HG02678 (cell line): Measurements from ENCODE around the gene AGBL4.

Source experiments
- ATAC-seq: cut with Tn5 transposase; IDR thresholded peaks from one replicate; pipeline ENCODE4 v1.9.1; 2021; ENCODE audit warnings: mild to moderate bottlenecking, moderate library complexity; ENCODE audit not compliant: unreplicated experiment

Gene AGBL4

DNA sequence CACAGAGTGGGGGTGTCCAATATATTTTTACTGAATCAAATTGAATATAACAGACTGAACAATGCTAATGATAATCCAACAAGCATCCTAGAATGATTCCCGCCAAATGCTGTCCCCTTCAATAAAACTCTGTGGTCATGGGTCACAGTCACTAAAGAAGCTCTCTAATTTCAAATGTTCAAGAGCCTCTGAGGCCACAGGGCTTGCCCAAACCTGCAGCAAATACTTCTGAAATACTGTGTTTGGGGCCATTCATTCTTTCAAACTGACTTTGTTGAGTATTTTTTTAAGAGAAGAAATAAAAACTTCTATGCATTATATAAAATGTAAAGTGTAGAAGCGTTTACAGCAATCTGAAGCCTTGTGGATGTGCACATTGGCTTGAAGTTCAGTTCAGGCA, 1239.5 kb downstream of the AGBL4 start:
- ATAC-seq = no peak

DNA sequence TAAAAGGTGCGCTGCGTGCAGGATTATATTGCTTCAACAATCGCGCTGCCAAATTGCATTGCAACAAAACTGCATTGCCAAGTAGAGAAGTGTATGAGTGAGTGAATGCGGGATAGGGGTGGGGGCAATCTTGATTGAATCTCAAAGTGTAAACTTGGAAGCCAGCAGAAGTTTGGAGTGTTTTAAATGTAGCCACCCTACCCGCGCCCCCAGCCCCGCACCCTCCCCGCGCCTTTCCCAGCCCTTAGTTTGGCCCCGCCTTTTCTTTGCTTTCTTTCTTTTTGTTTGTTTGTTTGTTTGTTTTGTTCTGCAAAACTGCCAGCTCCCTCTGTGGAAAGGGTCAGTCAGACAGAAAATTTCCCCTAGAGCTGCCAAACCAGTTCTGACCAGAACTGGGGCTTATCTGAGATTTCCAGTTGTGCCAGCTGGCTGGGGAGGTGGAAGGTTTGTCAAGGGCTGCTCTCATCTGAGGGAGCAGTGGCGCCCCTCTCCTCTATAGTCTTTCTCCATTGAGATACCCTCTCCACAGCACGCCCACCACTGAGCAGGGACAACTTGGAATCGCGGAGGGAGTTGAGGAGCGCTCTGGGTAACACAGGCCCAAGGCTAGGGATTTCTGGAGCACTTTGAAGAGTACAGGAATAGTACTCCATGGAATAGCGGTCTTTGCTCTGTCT, 1246.4 kb downstream of the AGBL4 start:
- ATAC-seq = no peak

DNA sequence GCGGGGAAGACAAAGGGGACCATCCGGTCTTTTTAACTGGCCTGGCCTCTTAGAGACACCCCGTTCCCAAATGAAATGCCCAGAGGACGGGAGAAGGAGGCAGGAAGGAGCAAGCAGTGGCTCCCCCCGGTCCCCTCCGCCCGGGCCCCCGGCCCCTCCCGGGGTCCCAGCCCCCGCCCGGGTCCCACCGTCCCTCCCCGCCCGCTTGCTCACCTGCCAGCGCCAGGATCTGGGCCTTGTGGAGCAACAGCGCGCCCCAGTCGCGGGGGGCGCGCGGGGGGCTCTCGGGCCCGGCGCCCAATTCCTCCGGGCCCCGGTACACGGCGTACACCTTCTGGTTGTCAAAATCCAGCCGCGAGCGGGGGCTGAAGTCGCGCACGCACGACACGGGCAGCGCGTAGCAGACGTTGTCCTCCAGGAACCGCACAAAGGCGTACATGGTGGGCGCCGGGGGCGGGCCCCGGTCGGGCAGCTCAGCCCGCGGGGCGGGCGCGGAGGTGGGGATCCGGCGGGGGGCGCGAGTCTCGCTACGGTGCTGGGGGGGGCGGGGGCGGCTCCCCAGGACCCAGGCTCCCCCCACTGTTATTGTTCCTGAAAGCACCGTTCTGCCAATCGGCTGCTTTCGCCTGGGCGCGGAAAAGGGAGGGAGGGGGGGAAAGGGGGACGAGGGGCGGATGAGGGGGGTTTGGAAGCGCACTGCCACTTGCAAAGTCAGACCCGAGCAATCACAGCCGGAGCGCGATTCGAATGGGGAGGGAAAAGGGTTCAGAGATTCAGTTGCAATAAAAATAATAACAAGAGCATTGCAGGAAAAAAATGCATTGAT, 1247.1 kb downstream of the AGBL4 start, which contains the start of gene BEND5:
Gene BEND5, minus strand, starts transcription at position 499 of the 826 bp plus-strand sequence. Its CDS starts 60 bp downstream, at position 439.
- ATAC-seq = peak; percentile 38

DNA sequence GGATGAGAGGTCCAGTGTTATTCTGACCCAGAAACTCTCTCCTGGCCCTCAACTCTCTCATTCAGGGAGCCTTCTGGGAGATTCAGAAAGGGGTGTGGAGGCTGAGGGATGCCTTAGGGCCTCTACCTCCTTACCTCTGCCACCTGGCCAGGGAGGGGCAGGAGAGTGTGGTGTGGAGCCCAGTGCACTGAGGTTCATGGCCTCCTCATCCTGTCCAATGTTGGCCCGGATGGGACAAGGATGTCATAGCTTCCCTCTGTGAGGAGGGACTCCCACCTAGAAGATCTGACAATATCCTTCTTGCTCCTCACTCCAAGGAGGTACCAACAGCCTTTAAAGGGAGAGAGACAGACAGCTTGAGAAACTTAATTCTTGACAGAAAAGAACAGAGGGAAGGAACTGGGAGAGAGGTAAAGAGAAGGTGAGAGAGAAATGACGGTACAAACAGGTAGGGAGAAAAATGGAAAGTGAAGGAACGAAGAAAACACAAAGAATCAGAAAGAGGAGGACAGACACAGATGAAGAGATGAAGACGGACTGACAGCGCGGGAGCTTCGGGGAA, 1247.8 kb downstream of the AGBL4 start:
- ATAC-seq = no peak

DNA sequence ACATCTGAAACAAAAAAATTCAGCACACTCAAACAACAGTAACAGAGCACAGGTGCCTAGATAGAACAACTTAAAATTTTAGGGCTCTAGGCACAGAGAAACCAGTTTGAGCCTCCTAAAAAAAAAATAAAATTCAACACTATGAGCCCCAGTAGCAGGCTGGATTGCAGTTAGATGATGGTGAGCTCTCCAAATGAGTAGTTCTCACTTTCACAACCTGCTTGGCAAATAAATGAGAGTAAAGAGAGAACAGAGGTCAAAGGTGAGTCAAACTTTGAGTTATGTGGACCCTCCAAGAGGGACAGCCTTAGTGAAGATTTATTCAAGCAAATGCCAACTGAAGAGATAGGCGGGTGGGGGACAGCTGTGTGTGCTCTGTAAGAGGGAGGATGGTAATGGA, 1250.6 kb downstream of the AGBL4 start:
- ATAC-seq = no peak

DNA sequence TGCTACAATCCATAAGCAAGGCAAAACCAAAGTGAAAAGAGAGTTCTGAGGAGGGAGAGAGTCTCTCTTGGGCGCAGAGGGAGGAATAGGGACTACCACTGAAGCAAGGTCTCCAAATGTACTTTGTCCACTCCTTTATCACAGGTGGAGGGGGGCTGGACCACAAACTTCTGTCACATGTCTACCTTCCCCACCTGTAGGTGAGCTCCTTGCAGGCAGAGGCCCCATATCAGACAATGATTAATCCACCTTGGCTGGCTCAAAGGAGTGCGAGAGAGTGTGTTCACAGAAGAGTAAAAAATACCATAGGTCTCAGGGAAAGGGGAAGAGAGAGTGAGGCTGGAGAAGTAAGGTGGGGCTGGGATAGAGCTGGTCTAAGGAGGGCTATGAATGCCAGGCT, 1251.5 kb downstream of the AGBL4 start:
- no peak for ATAC-seq

DNA sequence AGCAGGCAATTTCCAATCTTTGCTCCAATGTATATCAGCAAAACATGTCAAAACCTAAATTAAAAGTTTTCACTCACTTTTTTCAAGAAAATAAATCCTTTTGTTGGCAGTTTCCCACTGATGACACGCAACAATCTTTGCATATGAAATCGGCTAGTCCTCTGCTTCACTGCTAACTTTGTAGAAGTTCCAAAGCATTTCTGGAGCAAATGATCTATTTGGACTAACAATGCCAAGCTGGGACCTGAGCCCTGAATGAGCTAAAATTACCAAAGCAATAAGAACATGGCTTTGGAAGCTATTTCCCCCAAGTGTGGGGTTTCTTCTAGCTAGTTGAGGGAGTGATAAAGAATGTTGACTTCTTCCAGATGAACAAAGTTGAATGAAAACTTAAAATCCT, 1252.2 kb downstream of the AGBL4 start:
- ATAC-seq = no peak

DNA sequence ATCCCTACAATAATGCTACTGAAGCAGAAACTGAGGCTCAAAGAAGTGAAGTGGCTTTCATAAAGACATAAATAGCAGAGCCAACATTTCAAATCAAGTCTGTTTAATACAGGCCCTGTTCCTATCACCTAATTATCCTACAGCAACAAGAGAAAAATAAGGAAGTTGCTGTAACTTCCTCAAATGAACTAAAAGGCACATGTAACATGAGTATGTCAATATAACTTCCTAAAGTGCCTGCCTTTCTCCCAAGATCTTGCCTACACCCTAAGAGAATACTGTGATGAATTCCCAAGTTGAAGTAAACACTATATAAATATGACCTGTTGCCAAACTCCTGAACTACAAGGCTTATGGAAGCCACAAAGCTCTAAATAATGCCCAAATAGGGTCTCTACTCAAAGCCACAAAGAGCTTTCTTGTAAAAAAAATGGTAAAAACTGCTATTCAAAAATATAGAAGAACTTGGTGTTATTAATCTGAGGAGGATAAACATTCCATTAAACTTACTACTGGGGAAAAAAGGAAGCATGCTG, 1255.7 kb downstream of the AGBL4 start:
- ATAC-seq = no peak

DNA sequence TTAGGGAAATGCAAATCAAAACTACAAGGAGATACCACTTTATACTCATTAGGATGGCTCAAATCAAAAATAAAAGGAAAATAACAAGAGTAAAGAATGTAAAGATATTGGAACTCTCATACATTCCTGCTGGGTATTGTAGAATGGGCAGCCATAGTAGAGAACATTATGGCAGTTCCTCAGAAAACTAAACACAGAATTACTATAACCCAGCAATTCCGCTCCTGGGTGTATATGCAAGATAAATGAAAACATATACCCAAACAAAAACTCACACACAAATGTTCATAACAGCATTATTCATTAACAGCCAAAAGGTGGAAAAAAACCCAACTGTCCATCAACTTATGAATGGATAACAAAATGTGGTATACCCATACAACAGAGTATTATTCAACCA, 1258.4 kb downstream of the AGBL4 start:
- no peak for ATAC-seq

DNA sequence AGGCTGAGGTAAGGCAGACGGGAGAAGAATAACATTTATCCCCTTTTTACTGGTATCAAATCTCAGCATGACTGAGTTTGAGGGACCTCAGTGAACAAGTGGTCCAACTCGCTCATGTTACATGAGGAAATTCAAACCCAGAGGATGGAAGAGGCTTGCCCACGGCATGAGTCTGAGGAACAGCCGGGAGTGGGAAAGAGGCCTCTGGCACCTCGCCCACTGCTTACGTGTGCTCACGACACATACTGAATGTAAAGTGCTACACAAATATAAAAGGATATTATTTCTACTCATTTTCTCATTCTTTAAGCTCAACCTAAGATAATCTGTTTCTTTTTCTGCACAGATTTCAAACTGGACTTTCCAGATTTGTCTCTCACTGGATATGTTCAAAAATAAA, 1261.8 kb downstream of the AGBL4 start:
- no peak for ATAC-seq

DNA sequence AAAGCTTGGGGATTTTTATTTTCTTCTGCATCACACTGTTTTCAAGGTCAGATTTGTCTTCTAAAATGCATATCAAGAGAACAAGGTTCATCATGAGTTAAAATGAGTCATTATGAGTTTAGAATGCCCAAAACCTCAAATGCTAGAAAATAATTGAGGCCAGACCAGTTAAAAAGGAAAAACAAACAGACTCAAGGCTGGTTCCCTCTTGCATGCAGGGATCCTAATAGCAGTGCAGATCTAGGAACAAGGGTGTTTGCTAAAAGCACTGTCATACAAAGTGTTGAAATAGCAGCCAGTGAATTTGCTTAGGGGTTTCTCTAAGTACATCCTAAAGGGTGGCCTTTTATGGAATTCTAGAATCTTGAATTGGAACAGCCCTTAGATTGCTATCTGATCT, 1262.3 kb downstream of the AGBL4 start:
- ATAC-seq = no peak

DNA sequence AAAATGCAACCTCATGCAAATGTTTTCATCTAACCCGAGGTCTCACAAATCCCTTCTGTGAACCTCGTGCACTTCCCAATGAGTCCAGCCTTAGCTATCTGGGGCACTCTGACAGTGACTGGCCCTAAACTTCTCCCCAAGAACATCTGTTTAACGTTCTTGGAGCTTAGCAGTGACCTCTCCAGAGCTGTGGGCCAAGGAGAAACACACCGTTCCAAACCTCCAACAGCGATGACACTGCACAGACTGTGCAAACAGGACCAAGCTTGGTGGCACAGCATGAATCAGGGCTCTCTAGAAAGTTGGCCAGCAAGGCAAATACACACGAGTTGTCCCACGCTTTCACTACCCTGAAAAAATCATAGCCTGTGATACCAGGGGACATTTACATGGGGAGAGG, 1262.9 kb downstream of the AGBL4 start:
- no peak for ATAC-seq

DNA sequence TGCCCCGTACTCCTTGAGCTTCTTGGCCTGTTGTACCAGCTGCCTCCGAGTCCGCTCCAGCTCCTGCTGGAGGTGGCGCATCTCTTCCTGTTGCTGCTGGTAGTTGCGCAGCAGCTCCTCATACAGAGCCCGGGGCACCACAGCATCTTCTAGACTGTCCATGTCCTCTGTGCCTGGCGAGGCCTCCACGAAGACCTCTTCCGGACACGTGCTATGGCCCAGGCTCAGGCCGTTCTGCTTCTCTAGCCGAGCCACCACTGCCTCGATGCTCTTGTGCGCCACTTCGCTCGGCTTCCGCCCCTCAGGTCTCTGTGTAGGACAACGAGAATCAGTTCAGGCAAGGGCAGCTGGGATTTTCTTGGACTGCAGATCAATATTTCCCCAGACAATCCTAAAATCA, 1264.8 kb downstream of the AGBL4 start:
- ATAC-seq = no peak

DNA sequence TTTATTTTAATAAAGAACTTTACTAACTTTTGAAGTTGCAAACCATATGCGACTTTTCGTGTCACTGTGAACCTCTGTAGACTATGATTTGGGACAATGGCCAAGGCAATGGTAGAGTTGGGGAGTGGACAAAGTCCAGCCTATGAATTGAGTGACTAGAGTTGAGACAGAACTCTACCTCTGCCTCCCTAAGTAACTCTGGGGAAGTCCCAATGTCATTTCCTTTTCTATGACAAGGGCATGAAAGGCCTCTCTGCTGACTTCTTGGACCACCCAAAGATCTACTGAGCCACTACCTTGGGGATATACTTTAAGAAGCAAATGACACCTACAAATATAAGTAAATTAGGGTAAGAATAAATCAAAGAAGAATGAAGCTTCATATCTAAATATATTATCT, 1266.4 kb downstream of the AGBL4 start:
- no peak for ATAC-seq

DNA sequence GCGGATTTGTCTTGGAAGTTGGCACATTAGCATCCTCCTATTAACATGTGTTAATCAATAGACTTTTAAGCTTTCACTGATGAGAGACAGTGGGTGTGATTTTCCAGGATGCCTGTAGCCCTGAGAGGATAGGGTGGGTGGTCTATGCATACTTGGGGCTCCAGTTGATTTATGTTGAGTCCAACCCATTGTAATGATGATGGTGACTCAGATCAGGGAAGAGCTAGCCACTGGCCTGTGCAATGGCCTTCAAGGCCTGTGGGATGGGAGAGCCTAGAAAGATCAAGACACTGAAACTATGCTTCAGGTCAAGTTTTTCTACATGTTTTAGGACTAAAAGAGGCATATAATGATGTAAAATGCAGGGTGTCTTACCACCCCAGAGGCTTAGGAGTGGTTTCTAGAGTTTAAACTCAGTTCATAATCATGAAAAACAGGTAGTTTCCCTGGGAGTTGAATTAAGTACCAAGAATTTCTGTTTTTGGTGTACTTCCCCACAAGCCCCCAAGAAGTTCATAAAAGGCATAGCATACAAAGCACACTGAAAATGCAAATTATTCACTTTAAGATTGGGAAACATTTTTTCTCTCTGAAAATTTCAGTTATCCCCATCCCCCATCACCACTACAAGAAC, 1267.0 kb downstream of the AGBL4 start:
- no peak for ATAC-seq

DNA sequence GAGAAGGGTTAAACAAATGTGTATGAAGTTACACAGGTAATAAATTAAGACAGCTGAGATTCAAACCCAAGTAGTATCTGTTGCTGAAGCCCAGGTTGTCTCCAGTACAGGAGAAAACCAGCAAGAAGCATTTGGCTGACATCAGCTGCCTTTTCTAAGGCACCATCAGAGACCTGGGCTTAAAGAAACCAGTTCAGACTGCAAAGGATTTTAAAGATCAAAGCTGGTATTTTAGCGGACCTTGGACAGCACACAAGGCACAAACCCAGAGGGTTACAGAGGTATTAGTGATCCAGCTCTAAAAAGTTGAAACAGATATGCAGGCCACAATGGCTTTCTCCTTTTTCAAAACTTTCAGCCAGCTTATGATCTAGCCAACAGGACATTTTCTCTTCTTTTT, 1270.5 kb downstream of the AGBL4 start:
- no peak for ATAC-seq

DNA sequence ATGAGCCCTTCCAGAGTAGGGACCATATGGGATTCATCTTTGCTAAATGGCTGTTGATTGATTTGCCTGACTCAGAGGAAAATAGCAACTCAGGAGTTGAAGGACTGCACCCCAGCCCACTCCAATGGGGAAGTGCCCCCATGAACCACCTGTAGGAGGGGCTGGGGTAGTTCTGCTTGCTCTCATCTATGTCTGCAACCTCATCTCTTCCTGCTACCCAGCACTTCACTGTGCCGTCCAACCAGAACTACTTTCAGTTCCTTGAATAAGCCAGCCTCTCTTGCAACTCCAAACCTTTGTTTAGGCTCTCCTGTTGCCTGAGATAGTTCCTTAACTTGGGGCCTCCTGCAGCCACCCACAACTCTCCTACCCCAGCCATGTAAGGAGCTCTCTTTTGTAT, 1273.6 kb downstream of the AGBL4 start:
- ATAC-seq = peak; percentile 94

DNA sequence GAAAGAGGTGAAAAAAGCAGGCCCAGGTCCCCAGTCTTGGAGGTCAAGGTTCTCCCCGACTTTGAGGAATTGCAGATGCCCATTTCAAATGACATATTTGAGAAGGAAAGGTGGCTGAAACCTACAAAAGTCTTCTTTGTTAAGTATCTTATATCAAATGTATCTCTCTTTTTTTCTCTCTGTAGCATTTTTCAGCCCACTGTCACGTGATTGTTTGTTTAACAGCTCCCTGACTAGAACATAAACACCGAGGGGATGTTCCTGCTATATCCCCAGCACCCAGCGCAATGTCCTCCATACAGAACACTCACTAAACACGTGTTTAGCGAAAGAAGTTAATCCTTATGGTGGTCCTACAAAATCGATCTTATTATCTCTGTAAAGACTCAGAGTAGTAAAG, 1274.7 kb downstream of the AGBL4 start:
- no peak for ATAC-seq

DNA sequence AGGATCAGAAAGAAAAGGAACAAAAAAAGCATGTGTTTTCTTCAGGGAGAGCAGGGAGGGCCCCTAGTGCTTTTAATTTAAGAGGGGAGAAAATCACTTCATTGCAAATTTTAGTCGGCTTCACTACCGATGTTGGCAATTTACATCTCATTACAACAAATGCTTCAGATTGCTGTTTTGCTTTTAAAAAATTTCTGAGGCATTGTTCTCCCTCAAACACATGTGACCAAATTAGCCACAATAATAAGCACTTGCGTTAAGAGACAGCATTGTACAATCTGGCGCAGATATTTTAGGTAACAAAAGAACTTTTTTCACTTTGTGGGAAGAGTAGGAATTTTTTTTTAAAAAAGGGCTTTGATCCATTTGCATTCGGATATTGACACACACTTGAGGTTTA, 1276.8 kb downstream of the AGBL4 start:
- no peak for ATAC-seq

DNA sequence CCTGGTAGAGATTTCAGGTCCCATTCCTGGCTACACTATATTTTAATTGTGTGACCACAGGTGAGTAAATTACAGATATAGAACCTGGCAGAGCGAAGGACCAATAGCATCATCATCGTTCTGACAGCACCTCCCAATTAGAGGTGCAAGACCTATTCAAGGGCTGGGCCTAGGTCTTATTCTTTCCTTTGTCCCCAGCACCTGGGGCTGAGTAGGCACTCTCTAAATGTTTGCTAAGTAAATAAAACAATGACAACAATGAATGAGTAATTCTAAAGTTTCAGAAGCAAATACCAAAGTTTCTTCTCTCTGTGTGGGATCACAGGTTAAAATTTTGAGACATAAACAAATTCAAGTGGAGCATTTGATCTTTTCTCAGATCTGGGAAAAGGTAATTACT, 1279.7 kb downstream of the AGBL4 start:
- ATAC-seq = no peak

DNA sequence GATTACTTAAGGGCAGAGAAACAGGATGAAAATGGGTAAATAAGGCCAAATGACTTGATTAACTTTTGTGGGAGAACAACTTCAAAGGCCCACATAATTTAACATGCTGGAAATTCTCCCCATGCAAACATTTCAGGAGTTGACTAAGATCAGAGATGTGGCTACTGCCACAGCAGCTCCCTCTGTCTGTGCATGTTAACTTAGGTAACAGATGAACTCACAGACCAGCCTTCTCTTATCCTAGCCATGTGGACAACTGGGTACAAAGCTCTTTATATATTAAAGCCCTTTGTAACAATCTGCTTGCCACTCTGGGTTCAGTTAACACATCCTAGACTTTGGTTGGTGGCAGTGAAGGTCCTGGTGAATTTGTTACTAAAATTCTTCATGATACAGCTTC, 1280.3 kb downstream of the AGBL4 start:
- no peak for ATAC-seq
